ENCODE data around the gene PADI2.
A peak's percentile ranks its signal among the peaks of the same experiment; 100 is the strongest.

The PADI2 gene

DNA sequence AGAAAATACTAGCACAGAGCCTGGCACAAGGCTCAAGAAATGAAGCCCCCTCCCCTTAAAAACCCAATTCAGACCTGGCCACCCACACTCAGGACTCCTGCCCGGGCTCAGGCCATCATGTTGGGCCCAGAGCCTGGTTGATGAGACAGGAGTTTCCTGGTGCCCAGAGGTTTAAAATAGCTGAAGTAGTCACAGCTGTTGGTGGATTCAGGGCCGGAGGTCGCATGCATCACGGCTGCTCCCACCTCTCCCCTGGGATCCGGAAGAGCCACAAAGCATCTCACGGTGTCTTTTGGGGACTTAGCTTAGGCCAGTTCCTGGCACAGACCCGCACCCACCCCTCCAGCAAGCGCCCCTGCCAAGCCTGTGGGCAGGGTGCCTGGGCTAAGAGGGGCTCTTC, 2.6 kb upstream of the PADI2 start:
- TF ChIP-seq, protein P1, sequence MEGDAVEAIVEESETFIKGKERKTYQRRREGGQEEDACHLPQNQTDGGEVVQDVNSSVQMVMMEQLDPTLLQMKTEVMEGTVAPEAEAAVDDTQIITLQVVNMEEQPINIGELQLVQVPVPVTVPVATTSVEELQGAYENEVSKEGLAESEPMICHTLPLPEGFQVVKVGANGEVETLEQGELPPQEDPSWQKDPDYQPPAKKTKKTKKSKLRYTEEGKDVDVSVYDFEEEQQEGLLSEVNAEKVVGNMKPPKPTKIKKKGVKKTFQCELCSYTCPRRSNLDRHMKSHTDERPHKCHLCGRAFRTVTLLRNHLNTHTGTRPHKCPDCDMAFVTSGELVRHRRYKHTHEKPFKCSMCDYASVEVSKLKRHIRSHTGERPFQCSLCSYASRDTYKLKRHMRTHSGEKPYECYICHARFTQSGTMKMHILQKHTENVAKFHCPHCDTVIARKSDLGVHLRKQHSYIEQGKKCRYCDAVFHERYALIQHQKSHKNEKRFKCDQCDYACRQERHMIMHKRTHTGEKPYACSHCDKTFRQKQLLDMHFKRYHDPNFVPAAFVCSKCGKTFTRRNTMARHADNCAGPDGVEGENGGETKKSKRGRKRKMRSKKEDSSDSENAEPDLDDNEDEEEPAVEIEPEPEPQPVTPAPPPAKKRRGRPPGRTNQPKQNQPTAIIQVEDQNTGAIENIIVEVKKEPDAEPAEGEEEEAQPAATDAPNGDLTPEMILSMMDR (IDR thresholded peaks at IDR 0.05; ENCODE audit: low read length, missing control alignments) = no peak
- DNase-seq (ENCODE audit: low read depth) = no peak
- H3K4me3 ChIP-seq (replicated peaks; ENCODE audit: low read depth, low read length) = no peak overlapping the region

DNA sequence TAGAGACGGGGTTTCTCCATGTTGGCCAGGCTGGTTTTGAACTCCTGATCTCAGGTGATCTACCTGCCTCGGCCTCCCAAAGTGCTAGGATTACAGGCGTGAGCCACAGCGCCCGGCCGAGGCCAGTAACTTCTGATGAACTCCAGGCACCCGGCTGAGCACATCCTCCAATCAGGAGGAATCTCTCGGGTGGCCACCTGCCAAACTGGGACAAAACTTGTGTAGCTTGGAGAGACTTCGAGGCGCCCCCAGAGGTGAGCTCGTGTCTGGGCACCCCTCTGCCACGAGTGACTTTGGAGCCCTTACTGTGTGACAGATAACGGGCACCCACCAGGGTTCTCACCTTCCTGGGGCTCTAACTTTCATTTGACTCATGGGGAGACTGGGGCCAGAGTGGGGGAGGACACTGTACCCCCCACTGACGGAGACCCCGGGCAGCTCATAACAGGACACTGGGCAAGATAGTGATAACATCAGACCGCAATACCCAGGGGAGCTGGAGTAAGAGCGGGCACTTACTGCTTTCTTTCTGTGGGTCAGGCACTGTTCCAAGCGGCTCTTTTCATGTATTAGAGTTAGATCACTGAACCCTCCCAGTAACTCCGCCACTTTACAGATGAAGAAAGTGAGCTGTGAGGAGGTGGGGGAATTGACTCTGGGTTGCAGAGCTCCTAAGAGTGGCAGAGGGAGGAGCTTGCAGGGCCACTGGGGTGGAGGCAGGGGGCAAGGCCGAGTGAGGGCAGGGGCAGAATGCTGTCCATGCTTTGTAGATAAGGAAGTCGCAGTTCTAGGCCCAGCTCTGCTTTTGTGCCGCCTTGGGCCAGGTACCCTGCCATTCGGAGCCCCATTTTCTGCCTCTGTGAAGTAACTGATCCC, 1.9 kb upstream of the PADI2 start:
- TF ChIP-seq, protein P1 (IDR thresholded peaks at IDR 0.05; ENCODE audit: low read length, missing control alignments) = no peak
- peak; percentile 36 for DNase-seq (ENCODE audit: low read depth)
- H3K4me3 ChIP-seq (replicated peaks; ENCODE audit: low read depth, low read length) = no peak overlapping the region

DNA sequence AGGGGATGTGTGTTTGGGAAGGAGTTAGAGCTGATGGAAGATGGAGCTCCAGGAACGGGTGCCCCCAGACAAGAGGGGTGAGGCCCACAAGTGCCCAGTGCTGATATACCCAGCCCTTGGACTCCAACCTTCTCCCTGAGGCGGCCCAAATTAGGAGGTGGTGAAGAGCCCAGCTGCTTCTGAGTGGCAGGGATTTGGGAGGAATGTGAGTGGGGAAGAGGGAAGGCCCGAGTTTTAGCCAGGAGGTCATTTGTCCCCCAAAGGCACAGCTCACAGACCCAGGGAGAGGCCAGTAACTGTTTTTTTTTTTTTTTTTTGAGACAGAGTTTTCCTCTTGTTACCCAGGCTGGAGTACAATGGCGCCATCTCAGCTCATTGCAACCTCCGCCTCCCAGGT, 1.2 kb upstream of the PADI2 start:
- TF ChIP-seq, protein P1 (IDR thresholded peaks at IDR 0.05; ENCODE audit: low read length, missing control alignments) = no peak
- H3K4me3 ChIP-seq (replicated peaks; ENCODE audit: low read depth, low read length) = no peak overlapping the region
- DNase-seq (ENCODE audit: low read depth) = no peak

DNA sequence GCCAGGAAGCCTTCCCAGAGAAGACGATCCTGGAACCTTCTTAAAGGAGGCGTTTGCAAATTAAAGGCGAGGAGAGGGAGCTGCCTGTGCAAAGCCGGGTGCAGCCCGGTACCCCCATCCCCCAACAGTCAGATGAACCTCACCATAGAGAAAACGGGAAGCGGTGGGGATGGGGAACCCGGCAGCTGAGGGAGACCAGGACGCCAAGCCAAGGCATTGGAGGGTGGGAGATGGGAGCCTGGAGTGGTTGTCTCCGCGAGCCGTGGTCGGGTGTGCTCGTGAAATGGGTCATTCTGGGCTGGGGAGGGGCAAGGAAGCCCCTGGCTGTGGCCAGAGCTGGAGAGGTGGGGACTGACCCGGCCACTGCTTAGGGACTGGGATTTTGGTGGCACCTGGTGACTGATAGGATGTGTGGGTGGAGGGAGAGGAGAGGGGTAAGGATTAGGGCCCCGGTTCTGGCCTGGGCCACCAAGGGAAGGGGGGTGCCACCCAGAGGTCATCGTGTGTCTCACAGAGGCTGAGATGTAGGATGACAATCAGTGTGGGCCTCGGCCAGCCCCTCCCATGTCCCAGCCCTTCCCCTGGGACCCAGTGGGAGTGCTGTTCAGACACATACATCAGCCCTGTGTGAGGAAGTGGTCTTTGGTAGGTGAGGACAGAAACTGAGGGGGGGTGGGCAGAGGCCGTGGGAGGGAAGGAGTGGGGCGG, 676 bp upstream of the PADI2 start:
- H3K4me3 ChIP-seq (replicated peaks; ENCODE audit: low read depth, low read length) = peak overlapping the region; percentile 10
- no peak for DNase-seq (ENCODE audit: low read depth)
- TF ChIP-seq, protein P1 (IDR thresholded peaks at IDR 0.05; ENCODE audit: low read length, missing control alignments) = no peak

DNA sequence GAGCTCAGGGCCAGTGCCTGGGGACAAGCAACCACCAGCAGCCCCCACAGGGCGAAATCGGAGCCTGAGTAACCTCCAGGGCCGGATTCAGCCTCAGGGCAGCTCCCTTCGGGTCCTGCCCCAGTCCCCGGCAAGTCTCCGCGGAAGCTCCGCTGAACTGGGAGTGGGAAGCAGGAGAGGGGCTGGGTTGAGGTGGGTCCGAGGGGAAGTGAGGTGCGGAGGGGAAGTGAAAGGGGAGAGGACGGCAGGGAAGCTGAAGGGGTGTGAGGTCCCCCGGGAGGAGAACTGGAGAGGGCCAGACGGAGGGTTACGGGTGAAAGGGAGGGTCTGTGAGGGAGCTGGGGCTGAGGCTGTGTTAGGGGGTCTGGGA, 560 bp downstream of the PADI2 start:
- DNase-seq (ENCODE audit: low read depth) = no peak
- H3K4me3 ChIP-seq (replicated peaks; ENCODE audit: low read depth, low read length) = no peak overlapping the region
- TF ChIP-seq, protein P1 (IDR thresholded peaks at IDR 0.05; ENCODE audit: low read length, missing control alignments) = no peak

DNA sequence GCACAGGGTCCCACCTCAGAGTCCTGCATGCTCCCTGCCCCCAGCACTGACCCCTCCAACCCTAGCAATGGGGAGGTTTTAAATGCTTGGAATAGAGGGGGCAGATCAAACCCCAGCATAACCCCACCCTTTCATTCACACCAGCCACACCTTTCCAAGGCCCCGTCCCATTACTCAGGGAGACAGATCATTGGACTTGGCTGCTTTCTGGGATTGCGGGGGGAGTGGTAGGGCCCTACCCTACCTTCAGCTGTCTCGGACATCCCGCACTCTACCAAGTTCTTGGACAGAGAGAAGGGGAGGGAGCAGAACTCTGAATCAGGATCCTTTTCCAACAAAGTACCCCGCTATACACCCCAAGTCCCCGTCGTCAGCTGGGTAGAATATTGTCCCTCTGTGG, 983 bp downstream of the PADI2 start:
- TF ChIP-seq, protein P1 (IDR thresholded peaks at IDR 0.05; ENCODE audit: low read length, missing control alignments) = no peak
- no peak overlapping the region for H3K4me3 ChIP-seq (replicated peaks; ENCODE audit: low read depth, low read length)
- no peak for DNase-seq (ENCODE audit: low read depth)

All from fibroblast of pulmonary artery (primary cell).